Measurements from ENCODE around the gene CLDN5. TPM values are rescaled to one million over a fixed set of nuclear protein-coding genes. Genes with fewer than 3 reads are reported as not detected.

The CLDN5 gene
- total and polyA plus RNA-seq, 2 experiments from 2014 or later, result 2.0 to 3.2 TPM

DNA sequence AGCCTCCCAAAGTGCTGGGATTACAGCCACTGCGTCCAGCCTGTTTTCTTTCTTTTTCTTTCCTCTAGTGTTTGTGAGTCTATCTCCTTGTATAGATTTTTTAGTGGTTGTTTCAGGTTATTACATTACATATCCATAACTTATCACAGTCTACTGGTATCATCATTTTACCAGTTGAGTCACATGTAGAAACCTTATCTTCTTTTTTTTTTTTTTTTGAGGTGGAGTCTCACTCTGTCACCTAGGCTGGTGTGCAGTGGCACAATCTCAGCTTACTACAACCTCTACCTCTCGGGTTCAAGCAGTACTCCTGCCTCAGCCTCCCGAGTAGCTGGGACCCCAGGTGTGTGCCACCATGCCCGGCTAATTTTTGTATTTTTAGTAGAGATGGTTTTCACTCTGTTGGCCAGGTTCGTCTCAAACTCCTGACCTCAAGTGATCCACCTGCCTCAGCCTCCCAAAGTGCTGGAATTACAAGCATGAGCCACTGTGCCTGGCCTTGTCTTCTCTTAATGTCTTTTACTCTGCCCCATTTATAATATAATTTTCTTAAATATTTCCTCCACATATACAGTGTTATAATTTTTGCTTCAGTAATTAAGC is 33.5 kb downstream of the CLDN5 start:
- H3K4me2 ChIP-seq, result no peak overlapping the region
- H4K20me1 ChIP-seq (replicated peaks; ENCODE audit: insufficient read depth), result peaks cover 13% of the 10 kb centered on the region
- no peaks in the 10 kb centered on the region for H3K4me1 ChIP-seq (ENCODE audit: insufficient read depth)
- no peaks in the 10 kb centered on the region for H3K27me3 ChIP-seq (ENCODE audit: insufficient read depth)
- peaks cover 25% of the 10 kb centered on the region; the same call in 1 of the 2 replicates for H3K36me3 ChIP-seq (ENCODE audit: insufficient read depth)
- Mint-ChIP-seq H3K4me1 (no peaks in the 10 kb centered on the region), H3K36me3 (ENCODE audit: low read depth) (peaks cover 43% of the 10 kb centered on the region), H3K27ac (no peak overlapping the region), H3K9me3 (no peaks in the 10 kb centered on the region), H3K4me3 (no peak overlapping the region), H3K27me3 (ENCODE audit: insufficient read depth, low read depth, poor library complexity) (peaks cover 3% of the 10 kb centered on the region)
- no peak for TF ChIP-seq CREB1 (CRISPR knock-in tag; IDR thresholded peaks at IDR 0.05; ENCODE audit: low read depth)
- DNase-seq (ENCODE audit: low spot score), result no peak
- no peaks in the 10 kb centered on the region for H3F3A ChIP-seq (replicated peaks; ENCODE audit: low read depth)
- no peak for ATAC-seq
- no peak overlapping the region for H3K27ac ChIP-seq (ENCODE audit: low read depth)
- no peak overlapping the region for H3K4me3 ChIP-seq
- no peak overlapping the region for H2AFZ ChIP-seq
- H3K79me2 ChIP-seq (replicated peaks; ENCODE audit: insufficient read depth), result peaks cover 3% of the 10 kb centered on the region
- H3K9me2 ChIP-seq (ENCODE audit: insufficient read depth), result no peaks in the 10 kb centered on the region

- TF ChIP-seq EZH2 (IDR thresholded peaks at IDR 0.05; ENCODE audit: low read depth, unreplicated experiment), result no peak
- TF ChIP-seq, protein P1, sequence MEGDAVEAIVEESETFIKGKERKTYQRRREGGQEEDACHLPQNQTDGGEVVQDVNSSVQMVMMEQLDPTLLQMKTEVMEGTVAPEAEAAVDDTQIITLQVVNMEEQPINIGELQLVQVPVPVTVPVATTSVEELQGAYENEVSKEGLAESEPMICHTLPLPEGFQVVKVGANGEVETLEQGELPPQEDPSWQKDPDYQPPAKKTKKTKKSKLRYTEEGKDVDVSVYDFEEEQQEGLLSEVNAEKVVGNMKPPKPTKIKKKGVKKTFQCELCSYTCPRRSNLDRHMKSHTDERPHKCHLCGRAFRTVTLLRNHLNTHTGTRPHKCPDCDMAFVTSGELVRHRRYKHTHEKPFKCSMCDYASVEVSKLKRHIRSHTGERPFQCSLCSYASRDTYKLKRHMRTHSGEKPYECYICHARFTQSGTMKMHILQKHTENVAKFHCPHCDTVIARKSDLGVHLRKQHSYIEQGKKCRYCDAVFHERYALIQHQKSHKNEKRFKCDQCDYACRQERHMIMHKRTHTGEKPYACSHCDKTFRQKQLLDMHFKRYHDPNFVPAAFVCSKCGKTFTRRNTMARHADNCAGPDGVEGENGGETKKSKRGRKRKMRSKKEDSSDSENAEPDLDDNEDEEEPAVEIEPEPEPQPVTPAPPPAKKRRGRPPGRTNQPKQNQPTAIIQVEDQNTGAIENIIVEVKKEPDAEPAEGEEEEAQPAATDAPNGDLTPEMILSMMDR (conservative IDR thresholded peaks at IDR 0.05; ENCODE audit: low read depth in 2 of 2), result no peak
- TF ChIP-seq, protein P2, sequence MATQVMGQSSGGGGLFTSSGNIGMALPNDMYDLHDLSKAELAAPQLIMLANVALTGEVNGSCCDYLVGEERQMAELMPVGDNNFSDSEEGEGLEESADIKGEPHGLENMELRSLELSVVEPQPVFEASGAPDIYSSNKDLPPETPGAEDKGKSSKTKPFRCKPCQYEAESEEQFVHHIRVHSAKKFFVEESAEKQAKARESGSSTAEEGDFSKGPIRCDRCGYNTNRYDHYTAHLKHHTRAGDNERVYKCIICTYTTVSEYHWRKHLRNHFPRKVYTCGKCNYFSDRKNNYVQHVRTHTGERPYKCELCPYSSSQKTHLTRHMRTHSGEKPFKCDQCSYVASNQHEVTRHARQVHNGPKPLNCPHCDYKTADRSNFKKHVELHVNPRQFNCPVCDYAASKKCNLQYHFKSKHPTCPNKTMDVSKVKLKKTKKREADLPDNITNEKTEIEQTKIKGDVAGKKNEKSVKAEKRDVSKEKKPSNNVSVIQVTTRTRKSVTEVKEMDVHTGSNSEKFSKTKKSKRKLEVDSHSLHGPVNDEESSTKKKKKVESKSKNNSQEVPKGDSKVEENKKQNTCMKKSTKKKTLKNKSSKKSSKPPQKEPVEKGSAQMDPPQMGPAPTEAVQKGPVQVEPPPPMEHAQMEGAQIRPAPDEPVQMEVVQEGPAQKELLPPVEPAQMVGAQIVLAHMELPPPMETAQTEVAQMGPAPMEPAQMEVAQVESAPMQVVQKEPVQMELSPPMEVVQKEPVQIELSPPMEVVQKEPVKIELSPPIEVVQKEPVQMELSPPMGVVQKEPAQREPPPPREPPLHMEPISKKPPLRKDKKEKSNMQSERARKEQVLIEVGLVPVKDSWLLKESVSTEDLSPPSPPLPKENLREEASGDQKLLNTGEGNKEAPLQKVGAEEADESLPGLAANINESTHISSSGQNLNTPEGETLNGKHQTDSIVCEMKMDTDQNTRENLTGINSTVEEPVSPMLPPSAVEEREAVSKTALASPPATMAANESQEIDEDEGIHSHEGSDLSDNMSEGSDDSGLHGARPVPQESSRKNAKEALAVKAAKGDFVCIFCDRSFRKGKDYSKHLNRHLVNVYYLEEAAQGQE (IDR thresholded peaks at IDR 0.05; ENCODE audit: unreplicated experiment), result no peak
- Mint-ChIP-seq H3K27ac (no peak overlapping the region), H3K4me1 (no peaks in the 10 kb centered on the region), H3K9me3 (no peaks in the 10 kb centered on the region), H3K36me3 (ENCODE audit: low read depth) (peaks cover 53% of the 10 kb centered on the region), H3K27me3 (ENCODE audit: insufficient read depth, low read depth, poor library complexity) (peaks cover 2% of the 10 kb centered on the region), H3K4me3 (no peak overlapping the region)
- no peaks in the 10 kb centered on the region for H3K9me2 ChIP-seq (ENCODE audit: insufficient read depth)
- DNase-seq (ENCODE audit: low spot score), result no peak
- H3K27me3 ChIP-seq (ENCODE audit: insufficient read depth), result no peaks in the 10 kb centered on the region
- H3K36me3 ChIP-seq (ENCODE audit: insufficient read depth), result peaks cover 28% of the 10 kb centered on the region
- no peaks in the 10 kb centered on the region for H3F3A ChIP-seq (replicated peaks; ENCODE audit: low read depth)
- no peaks in the 10 kb centered on the region for H3K4me1 ChIP-seq (ENCODE audit: insufficient read depth)
- H3K27ac ChIP-seq (ENCODE audit: low read depth), result no peak overlapping the region
- ATAC-seq, result no peak
- H4K20me1 ChIP-seq (replicated peaks; ENCODE audit: insufficient read depth), result peaks cover 13% of the 10 kb centered on the region
- no peak overlapping the region for H3K4me2 ChIP-seq
- peaks cover 3% of the 10 kb centered on the region for H3K79me2 ChIP-seq (replicated peaks; ENCODE audit: insufficient read depth)
- H2AFZ ChIP-seq, result no peak overlapping the region
- H3K4me3 ChIP-seq, result no peak overlapping the region
Observed at GRCh38 chr22:19488884-19489843, 35.0 kb downstream of the CLDN5 start.
